Activated CD4-positive, CD25-positive, alpha-beta regulatory T cell treated with anti-CD3 and anti-CD28 coated beads, Interleukin-2, amount 50 U/mL, for 16 hours (primary cell): Measurements from ENCODE around the gene RAB35.

ENCODE experiments used
- DNase-seq: peaks from one replicate; pipeline ENCODE4 v3.0.0-alpha.2; 2020; ENCODE audit warnings: low read depth, low spot score

RAB35 gene

DNA sequence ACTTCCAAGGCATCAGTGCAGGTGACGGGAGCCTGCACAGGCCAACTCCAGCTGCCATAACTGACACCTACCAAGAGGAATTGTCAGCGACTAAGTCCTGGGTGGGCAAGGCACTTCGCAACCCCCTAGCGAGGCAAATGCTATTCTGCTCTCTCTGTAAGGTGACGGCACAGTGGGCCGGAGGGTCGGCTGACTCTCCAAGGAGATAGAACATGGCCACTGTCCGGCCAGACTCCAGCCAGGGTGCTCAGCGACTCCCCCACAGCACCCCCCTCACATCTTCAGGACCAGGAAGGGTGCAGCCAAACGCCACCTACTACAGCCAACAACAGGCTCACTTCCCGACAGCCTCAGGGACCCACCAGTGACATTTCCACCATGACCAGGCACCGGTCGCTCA, 13.2 kb downstream of the RAB35 start:
- no peak for DNase-seq

DNA sequence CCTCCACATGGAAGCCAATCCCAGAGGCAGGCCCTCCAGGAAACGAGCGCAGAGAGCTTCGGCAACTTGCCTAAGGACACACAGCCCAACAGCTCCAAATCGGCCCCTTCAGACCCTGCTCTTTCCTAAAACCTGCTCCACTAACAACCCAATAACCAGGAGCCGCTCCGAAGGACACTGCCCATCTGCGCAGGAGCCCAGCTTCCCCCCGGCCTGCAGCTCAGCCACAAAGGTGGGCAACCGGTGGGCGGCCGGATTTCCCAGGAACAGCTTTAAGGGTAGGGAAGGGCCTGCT, 13.6 kb downstream of the RAB35 start:
- DNase-seq: no peak

DNA sequence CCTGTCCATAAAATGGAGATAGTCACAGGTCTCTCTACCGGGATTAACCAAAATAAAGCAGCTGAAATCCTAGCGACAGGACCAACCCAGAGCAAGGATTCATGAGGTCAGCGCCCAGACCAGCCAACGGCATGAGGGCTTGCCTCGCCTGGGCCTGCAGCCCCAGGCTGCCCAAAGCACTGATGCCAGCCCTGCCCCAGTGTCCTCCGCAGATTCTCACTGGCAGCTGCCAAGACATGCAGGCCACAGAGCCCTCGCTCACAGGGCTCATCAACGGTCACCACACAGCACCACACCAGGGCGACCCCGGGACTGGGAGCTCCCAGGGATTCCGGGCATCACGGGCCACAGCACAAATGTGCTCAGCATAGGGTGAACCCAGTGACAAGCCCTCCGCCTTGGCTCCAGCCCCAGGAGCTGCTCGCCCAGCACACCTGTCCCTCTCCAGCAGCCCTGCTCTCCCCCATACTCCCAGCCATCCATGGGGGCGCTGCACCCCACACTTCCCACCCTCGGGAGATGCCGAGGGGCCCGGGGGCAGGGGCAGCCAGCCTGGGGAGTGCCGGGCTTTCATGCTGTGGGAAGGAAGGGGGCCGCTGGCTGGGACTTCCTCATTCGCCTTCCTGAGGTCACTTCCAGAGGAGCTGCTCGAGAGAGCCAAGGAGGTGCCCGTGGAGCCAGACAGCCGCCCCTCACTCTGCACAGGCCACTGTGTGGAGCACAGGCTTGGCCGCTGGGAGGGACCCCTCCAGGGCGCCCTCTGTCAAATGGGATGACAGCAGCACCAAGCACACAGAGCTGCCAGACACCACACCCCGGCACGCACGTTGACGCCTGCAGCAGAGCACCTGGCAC, 14.1 kb downstream of the RAB35 start:
- DNase-seq: no peak

DNA sequence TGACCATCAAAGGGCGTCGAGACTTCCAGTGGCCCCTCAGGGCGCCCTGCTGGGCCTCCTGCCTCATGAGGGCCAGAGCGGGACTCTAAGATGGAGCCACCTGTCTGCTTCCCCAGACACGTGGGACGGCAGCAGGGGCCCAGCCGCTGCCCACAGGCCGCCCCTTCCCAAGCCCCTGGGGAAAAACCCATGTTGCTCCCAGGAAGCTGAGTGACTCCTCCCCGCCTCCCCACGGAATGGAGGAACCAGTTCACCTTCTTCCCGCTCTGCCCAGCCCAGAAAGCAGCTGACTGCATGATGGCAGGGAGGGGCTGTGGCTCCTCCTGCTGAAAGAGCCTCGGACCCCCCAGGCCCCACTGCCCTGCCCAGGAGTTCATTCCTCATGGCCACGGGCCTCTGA, 14.9 kb downstream of the RAB35 start:
- no peak for DNase-seq

DNA sequence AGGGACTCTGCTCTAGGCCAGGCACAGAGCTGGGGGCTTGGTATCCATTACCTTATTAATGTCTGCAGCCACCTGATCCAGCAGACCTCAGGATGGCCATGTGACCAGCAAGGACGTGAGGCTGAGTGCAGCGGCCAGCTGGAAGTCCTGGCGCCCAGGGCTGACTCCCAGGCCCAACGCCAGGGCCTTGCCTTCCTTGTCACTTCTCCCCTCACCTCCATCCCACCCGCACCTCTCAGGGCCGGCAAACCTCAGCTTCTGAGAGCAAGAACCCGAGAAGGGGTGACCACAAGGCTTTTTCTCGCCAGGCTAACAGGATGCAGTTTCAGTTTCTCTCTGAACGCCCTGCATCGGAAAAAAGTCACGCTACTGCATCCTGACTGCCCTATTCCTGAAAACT, 15.4 kb downstream of the RAB35 start:
- DNase-seq: no peak

DNA sequence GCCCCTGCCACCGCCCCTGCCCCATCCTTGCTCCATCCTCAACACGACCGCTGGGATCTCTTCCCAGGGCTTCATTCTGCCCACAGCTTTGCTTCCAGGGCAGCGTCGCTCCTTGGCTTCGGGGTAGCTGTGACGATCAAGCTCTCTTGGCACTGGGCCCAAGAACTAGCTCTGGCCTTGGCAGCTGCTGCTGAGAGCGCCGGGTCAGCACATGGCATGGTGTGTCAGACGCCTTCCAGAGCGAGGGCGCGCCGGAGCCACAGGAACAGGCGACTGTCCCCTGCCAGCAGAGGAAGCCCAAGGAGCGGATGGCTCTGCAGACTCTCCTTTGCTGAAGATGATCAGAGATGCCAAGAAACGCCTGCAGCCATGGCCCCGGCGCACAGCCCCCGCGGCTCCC, 15.9 kb downstream of the RAB35 start:
- no peak for DNase-seq

DNA sequence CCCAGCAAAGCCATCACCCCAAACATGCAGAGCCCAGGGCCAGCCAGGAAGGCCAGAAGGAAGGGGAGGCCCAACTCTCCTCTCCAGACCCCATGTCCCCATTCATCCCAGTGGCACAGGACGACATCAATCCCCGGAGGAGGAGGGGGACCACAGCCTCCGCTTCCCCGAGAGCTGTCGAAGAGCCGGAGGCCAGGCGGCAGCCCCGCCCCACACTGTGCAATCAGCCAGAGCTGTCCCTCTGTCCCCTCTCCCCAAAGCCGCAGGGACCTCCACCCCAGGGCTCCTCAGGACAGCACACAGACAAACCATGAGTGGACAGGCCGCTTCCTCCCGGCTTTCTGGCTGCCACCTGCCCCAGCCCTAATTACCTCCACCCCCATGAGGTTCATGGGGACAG, 16.8 kb downstream of the RAB35 start:
- no peak for DNase-seq

DNA sequence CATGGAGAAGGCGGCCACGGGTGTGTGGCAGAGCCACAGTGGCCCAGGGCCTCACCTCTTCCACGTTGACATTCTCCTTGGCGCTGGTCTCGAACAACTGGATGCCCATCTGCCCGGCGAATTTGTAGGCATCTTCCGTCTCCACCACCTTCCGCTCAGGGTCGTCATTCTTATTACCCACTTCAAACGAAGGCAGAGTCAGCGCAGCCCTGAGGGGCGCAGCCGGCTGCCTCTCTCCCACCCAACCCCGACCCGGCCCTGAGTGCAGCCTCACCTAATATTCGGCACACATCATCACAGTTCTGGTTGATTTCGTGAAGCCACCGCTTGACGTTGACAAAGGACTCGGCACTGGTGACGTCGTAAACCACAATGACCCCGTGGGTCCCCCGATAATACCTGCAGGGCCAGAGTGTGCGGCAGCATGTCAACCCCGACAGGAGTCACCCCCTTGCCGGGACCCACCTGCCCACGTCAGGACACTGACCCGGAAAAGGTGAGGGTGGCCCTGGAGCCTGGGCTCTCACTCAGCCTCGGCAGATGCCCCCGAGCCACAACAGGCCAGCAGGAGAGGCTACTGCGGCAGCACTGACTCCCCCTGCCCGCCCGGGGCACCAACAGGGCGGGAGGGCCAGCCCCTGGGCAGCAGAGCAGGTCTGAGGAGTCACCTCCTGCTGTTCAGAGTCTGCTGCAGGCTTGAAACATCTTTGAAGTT, 17.6 kb downstream of the RAB35 start:
- DNase-seq: no peak

DNA sequence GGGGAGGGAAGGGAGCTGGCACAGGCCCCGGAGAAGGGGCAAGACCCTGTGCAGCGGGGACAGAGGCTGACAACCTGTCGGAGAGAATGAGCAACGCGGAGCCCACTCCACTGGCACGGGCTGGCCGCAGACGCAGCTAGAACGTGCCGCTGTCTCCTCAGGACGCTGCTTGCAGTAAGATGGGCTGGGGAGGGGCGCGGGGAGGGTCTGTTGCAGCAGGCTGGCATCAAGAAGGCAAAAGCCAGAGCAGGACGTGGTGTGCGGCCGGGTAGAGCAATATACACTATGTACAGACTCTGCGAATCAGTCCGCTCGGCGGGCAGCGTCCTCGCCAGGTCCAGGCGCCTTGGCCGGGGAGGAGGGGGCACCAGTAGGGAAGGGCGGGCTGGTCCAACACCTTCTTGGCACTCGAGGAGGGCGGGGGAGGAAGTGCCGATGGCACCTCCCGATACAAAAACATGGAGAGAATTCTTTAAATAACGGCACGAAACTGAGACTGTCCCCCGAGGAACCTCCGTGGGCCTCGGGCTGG, 19.8 kb downstream of the RAB35 start:
- no peak for DNase-seq

DNA sequence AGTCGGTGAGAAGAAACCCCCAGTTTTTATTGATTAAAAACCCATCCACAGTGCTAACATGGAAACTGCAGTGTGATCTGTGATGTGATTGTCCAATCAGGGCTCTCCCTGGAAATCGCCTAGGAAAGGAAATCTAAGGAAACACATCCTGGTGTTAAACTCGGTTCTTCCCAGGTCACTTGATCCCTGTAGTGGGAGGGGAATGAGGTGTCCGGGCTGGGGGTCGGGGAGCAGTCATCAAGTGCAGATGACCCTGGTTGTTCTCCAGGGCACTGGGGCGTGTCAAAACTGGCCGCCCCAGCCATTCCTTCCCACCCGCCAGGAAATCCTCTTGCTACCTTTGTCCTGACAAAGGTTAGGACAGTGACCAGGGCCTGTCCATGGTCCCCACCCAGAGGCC, 20.8 kb downstream of the RAB35 start:
- DNase-seq: no peak

DNA sequence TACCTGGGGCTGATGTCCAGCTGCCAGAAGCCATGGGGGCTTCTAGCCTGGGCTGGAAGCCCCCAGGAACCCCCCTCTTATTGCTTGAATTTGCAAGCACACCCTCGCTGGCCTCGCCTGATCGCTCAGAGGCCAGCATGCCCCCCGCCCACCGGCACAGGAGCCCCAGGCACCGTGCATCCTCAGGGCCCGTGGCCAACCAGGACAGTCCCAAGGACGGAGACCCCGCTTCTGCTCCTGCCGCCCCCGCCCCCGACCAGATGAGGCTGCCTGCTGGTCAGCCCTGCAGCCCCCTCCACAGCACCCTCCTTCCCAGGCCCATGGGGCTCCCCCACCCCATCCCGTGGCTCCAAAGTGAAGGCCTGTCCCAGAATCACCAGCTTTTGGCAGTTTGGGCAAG, 21.2 kb downstream of the RAB35 start:
- DNase-seq: no peak

DNA sequence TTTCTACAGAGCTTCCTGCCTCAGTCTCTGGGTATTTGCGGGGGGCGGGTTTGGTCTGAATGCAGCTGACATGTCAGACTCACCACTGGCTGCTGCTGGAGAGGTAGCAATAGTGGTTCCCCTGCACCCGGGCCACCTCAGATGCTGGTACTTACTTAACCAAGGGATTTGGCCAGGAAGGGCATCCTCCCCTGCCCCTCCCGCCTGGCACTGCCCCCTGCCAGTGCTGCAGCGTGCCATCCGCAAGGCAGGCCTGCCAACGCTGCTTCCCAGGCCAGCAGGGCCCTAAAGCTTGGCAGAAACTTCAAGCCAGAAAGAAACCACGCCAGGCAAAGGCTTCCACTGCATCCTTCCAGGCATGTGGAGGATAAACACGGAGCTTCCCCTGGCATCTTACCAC, 22.1 kb downstream of the RAB35 start:
- DNase-seq: no peak

DNA sequence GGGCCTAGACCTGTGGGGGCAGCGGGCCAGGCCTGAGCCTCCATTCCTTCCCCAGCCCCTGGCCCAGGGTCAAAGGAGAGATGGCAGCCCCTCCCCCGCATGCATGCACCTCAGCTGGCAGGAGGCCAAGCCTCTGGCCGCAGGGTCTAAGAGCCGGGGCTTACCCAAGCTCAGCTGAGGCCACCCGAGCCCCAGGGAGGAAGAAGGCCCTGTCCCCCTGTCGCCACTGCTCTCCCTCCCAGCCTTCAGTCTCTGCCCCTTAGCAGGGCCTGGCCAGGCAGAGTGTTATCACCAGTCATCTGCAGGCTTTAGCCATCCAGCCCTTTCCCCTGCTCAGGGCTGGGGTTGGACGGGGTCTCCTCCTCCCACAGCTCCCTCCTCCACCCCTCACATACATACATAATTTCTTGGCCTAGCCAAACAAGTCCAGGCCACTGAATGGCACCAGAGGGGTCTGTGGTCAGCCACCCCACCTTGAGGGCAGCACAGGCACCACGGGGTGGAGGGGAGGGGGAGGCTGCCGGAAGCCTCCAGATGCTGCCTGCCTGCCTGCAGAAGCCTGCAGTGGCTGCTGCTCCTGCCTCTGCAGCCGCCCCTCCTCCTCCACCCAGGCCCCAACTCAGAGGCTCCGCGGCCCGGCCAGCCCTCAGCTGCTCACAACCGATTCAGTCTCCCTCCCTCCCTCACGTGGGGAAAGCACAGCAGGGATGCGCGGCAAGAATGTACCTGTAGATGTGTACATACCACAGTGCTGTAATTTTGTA, 22.8 kb downstream of the RAB35 start:
- DNase-seq: no peak

DNA sequence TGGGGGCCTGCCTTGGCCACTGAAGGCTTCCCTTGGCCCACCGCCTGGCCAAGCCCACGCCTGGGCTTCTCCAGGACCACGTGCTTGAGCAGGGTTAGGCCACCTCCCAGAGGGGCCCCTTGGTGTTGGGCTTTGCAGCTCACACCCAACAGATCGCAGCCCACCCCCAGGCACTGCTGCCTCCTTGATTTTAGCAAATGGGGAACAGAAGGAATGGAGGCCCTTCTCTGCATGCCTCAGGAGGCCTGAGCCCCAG, 23.3 kb downstream of the RAB35 start:
- DNase-seq: no peak

DNA sequence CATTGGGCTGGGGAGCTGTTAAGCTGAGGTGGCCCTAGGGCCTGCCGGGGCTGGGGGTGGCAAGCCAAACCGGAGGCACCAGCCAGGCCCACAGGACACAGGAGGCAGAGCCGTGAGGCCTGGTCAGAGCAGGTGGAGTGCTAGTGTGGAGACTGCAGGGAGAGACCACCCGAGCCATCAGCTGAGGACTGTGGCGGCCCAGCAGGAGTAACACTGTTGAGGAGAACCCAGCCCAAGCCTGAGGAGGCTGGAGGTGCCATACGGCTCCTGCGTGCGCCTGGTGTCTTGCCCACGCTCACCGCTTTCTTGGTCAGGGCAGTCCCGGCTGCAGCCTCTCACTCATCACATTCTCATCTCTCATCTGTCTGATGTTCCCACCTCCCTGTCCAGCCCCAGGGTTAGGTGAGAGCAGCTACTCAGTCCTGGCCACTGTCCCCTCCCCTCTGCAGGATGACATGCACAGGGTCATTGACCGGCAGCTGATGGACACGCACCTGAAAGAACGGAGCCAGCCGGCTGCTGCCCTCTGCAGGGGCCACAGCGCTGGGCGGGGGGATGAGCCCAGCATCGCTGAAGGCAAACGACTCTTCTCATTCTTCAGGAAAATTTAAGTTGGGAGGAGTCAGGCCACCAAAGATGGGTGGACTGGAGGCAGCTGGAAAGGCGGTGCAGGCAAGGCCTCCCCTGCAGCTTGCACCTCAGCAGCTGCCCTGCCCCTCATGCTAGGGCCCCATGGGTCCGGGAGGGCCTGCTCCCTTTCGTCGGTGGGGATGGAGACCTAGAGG, 23.8 kb downstream of the RAB35 start:
- no peak for DNase-seq

DNA sequence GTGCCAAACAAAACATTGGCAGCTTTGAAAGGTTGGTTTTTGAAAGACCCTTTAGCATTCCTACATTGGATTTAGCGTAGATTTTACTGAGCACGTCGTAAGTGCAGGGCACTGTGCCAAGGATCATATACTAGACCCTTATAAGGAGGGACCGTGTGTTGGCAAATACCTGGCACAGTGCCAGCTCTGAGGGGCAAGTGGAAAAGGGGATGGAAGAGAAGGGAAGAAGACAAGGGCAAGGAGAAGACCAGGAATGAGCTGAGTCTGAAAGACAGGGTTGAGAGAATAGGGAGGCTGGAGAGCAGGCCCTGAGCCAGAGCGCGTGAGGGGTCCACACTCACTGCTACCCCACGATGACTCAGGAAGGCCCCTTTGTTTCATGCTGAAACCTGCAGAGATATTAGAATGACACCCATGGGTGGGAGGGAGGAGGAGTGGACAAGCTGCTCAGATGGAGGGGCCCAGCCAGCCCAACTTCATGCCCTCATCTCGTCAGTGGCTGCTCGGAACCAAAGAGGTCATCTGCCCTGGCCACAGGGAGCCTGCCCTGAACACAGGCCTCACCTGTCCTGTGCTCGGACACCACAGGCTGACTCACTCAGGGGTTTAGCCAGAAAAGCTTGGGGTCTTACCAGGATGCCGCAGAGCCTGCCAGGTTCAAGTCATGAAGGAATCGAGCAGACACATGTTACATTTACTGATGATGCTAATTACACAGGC, 25.0 kb downstream of the RAB35 start:
- no peak for DNase-seq

DNA sequence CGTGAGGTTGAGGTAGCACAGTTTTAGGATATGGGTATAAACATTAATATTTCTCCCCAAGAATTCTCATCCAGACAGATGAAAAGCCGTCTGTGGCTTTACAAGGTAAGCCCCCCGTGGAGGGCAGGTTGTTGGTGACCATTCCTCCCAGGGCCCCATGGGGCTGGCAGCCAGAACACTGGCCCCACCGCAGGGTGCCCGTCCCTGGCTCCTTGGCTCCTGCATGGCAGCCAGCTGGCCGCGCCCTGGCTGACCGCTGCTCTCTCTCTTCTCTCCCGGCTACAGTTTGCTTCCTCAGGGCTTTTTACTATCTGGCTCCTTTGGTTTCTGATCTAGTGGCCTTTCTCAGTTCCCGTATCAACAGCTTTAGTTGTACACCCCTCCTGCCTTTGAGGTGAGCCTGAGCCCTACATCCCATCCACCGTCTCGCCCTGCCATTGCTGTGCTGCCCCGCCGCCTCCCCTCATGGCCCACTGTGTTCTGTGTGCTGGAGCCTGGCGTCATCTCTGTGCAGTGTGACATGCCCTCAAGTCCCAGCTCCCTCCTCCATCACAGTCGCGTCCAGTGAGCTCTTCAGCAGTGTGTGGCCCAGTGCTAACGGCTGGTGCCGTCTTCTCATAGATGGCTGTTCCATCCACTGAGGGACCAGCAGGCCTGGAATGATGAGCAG, 25.8 kb downstream of the RAB35 start:
- DNase-seq: no peak

DNA sequence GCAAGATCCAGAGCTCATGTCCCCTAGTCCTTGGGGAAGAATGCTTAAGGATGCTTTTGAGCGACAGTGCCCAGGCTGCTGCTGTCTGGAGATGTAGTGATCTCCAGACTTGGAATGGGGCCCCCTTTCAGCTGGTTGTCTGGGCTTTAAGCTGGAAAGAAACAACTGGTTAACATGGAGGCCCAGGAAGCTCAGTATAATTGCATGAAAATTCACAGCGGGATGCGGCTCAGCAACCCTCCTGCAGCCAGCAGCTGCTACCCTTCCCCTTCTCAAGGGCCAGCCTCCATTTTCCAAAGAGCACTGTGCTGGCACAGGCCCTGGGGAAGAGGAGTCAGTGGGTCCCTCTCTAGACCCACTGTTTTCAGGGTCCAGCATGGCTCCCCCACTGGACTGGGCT, 26.3 kb downstream of the RAB35 start:
- DNase-seq: no peak

DNA sequence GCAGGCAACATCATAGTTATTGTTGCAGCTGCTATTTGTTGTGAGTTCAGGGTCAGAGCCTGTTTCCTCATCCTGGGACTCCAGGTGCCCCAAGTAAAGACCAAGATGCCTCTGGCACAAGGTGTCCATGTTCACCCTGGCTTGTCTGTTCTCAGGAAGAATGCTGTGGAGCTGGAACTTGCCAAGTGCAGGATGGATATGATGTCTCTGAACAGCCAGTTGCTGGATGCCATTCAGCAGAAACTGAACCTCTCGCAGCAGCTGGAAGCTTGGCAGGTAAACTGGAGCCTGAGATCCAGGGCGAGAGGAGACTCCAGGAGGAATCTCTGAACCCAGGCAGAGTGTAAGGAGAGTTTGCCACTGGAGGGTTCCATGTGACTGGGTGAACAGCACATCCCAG, 26.8 kb downstream of the RAB35 start:
- no peak for DNase-seq

DNA sequence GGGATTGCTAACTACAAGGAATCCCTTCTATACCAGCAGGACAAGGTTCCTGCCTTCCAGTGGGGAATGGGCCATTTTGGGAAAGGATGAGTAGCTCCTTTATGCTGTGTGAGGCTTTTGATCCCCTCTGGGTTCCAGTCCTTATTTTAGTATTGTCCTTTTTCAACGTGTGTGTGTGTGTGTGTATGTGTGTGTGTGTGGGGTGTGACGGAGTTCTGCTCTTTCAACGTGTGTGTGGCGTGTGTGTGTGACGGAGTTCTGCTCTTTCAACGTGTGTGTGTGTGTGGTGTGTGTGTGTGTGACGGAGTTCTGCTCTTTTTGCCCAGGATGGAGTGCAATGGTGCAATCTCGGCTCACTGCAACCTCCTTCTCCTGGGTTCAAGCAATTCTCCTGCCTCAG, 27.4 kb downstream of the RAB35 start:
- no peak for DNase-seq
